Measurements from ENCODE around the gene EML4. TPM values are rescaled to one million over a fixed set of nuclear protein-coding genes. Genes with fewer than 3 reads are reported as not detected.

The EML4 gene
- total RNA-seq, 1 donor from 2014 or later, result 43.0 TPM

DNA sequence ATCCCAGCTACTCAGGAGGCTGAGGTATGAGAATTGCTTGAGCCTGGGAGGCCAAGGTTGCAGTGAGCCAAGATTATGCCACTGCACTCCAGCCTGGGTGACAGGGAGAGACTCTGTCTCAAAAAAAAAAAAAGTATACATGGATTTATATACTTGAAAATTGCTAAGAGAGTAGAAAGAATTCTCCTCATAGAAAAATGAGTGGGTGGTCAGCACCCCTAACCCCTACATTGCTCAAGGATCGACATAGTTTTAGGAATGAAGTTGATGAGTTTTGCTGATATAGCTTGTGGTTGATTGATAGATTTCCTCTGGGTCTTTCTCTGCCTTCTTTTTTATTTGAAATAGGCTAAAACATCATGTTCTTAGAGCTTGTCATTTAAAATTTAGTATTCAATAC is 58.9 kb downstream of the EML4 start:
- Mint-ChIP-seq H3K27me3 (ENCODE audit: low read depth) (no peaks in the 10 kb centered on the region), H3K27ac (no peak overlapping the region), H3K4me1 (ENCODE audit: low read depth) (peaks cover 34% of the 10 kb centered on the region), H3K9me3 (no peaks in the 10 kb centered on the region), H3K4me3 (ENCODE audit: low read depth) (no peak overlapping the region), H3K36me3 (ENCODE audit: low read depth) (peaks cover 7% of the 10 kb centered on the region)
- intact Hi-C loops (cut with micrococcal nuclease), result no loop called here
- no peak for DNase-seq (ENCODE audit: low spot score)

DNA sequence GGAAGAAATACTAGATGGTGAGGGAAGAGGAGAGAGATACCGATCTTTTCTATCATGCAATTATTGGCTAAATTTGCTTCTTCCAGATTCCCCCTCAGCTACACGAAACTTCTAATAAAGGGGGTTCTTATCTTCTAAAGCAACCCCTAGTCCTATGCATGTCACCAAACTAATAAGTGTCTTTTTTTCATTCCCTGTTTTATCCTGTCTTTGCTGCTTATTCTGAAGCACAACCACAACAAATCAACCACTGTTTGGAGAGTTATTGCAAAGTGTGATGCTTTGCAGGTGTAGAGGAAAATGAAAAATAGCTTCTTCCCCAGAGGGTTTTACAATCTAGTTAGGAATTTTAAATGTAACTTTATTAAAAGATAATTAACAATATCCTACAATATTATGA is 60.8 kb downstream of the EML4 start:
- Mint-ChIP-seq H3K36me3 (ENCODE audit: low read depth) (peaks cover under 1% of the 10 kb centered on the region), H3K27ac (no peak overlapping the region), H3K27me3 (ENCODE audit: low read depth) (no peaks in the 10 kb centered on the region), H3K4me3 (ENCODE audit: low read depth) (no peak overlapping the region), H3K9me3 (no peaks in the 10 kb centered on the region), H3K4me1 (ENCODE audit: low read depth) (peaks cover 21% of the 10 kb centered on the region)
- DNase-seq (ENCODE audit: low spot score), result no peak
- intact Hi-C loops (cut with micrococcal nuclease), result no loop called here

DNA sequence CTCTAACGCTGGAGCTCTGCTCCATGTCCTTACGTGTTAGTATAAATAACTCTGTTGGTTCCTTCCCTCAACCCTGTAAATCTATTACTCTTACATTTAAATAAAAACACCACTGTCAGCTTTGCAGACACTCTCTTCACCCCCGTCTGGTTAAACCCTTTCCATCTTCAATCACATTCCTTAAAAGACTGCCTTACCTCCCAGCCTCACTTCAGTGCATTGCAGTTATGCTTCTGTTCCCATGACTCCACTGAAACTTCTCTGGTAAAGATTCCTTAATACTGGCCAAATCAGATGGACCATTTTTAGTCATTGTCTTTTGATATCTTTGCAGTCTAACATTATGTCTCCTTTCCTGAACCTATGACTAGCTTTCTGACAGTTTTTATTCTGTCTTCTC is 61.7 kb downstream of the EML4 start:
- Mint-ChIP-seq H3K36me3 (ENCODE audit: low read depth) (no peaks in the 10 kb centered on the region), H3K9me3 (no peaks in the 10 kb centered on the region), H3K4me1 (ENCODE audit: low read depth) (peaks cover 20% of the 10 kb centered on the region), H3K27me3 (ENCODE audit: low read depth) (no peaks in the 10 kb centered on the region), H3K27ac (no peak overlapping the region), H3K4me3 (ENCODE audit: low read depth) (no peak overlapping the region)
- DNase-seq (ENCODE audit: low spot score), result no peak
- intact Hi-C loops (cut with micrococcal nuclease), result no loop called here

DNA sequence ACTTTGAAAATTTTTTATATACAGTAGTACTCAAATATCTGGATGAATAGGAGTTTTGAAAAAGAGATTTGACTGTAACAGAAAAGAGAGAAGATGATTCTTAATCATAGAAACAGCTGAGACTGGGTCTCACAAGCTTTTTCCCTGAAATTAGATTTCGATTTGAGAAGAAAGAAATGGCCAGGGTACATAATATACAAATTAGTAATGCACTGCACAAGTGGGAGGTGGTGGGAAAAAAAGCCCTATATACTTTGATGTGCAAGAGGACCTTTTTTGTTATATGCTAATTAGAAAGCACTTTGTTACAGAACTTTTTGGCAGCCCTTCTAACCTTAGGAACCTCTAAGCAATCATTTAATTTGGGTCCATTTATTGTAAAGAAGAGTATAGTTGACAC is 62.9 kb downstream of the EML4 start:
- Mint-ChIP-seq H3K27me3 (ENCODE audit: low read depth) (no peaks in the 10 kb centered on the region), H3K27ac (no peak overlapping the region), H3K4me1 (ENCODE audit: low read depth) (peaks cover 18% of the 10 kb centered on the region), H3K36me3 (ENCODE audit: low read depth) (no peaks in the 10 kb centered on the region), H3K4me3 (ENCODE audit: low read depth) (no peak overlapping the region), H3K9me3 (no peaks in the 10 kb centered on the region)
- no peak for DNase-seq (ENCODE audit: low spot score)
- intact Hi-C loops (cut with micrococcal nuclease), result no loop called here

DNA sequence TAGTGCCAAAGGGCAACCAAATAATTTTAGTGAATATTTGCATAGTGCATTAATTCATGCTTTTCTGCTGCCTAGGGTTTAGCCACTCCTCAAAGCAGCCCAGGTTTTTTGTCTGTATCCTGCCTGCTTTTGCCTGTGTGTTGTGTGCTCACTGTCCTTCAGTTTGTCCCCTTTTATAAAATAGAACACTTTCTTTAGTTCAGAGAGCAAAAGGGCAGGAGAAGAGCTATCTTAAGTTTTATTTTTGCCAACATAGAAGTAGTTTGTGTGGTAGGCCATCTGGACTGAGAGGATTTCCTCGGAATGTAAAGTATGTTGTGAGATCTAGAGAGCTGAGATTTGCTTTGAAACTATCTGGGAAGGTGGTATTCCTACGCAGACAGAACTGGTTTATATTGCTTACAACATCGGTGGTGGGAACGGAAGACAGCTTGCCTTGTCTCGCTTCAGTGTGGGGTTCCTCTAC is 64.9 kb downstream of the EML4 start:
- DNase-seq (ENCODE audit: low spot score), result no peak
- Mint-ChIP-seq H3K4me1 (ENCODE audit: low read depth) (peaks cover 18% of the 10 kb centered on the region), H3K9me3 (no peaks in the 10 kb centered on the region), H3K27ac (no peak overlapping the region), H3K4me3 (ENCODE audit: low read depth) (no peak overlapping the region), H3K27me3 (ENCODE audit: low read depth) (no peaks in the 10 kb centered on the region), H3K36me3 (ENCODE audit: low read depth) (no peaks in the 10 kb centered on the region)
- intact Hi-C loops (cut with micrococcal nuclease), result no loop called here

GRCh38 chr2:42236911-42237310 is 67.8 kb downstream of the EML4 start:
- intact Hi-C loops (cut with micrococcal nuclease), result no loop called here
- Mint-ChIP-seq H3K4me3 (ENCODE audit: low read depth) (no peak overlapping the region), H3K9me3 (no peaks in the 10 kb centered on the region), H3K27me3 (ENCODE audit: low read depth) (no peaks in the 10 kb centered on the region), H3K4me1 (ENCODE audit: low read depth) (peaks cover 10% of the 10 kb centered on the region), H3K27ac (no peak overlapping the region), H3K36me3 (ENCODE audit: low read depth) (no peaks in the 10 kb centered on the region)
- DNase-seq (ENCODE audit: low spot score), result no peak

- Mint-ChIP-seq H3K4me3 (ENCODE audit: low read depth) (no peak overlapping the region), H3K4me1 (ENCODE audit: low read depth) (peaks cover 10% of the 10 kb centered on the region), H3K36me3 (ENCODE audit: low read depth) (no peaks in the 10 kb centered on the region), H3K9me3 (no peaks in the 10 kb centered on the region), H3K27ac (no peak overlapping the region), H3K27me3 (ENCODE audit: low read depth) (no peaks in the 10 kb centered on the region)
- intact Hi-C loops (cut with micrococcal nuclease), result loop anchor here (1.0 kb wide), 1 partner anchor 142 kb away; no protein-coding TSS in a partner anchor
- DNase-seq (ENCODE audit: low spot score), result no peak
Observed at GRCh38 chr2:42238644-42239288, 69.6 kb downstream of the EML4 start.

DNA sequence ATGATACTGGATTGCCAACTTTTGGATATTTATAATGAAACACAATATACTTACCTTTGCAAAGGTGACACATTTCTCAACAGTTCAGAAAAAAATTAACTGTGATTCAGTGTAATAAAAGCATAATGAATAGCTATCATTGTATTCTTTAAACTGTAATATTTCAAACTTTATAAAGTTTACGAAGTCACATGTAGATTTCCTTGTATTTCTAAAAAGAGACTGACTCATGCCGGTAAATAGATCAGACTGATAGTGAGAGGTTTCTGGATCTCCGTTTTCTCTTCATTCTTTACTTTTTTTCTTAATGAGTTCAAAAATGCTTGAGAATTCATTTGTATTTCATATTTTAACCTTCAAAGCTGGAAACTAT is 70.1 kb downstream of the EML4 start:
- H3K9me3 Mint-ChIP-seq, result no peaks in the 10 kb centered on the region
- no peak overlapping the region for H3K27ac Mint-ChIP-seq
- no peak for DNase-seq (ENCODE audit: low spot score)
- H3K4me3 Mint-ChIP-seq (ENCODE audit: low read depth), result no peak overlapping the region
- no peaks in the 10 kb centered on the region for H3K27me3 Mint-ChIP-seq (ENCODE audit: low read depth)
- H3K4me1 Mint-ChIP-seq (ENCODE audit: low read depth), result peaks cover 10% of the 10 kb centered on the region
- intact Hi-C loops (cut with micrococcal nuclease), result no loop called here
- H3K36me3 Mint-ChIP-seq (ENCODE audit: low read depth), result no peaks in the 10 kb centered on the region

DNA sequence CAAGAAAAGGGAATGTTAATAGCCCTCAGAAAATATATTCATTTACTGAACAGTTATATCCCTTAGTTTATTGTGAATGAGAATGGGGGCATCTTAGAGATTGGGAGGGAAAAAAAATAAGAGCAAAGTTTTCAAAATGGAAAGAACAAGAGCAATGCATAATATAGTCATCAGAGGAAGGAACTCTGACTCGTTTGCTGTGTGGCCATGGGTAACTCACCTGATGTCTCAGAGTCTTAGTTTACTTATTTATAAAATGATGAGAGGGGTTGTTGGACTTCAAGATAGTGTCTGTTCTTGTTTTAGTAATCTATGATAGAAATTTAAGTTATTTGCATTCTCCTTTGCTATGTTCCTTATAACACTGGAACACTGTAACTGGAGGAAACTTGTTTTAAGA is 70.7 kb downstream of the EML4 start:
- Mint-ChIP-seq H3K4me3 (ENCODE audit: low read depth) (no peak overlapping the region), H3K36me3 (ENCODE audit: low read depth) (no peaks in the 10 kb centered on the region), H3K27ac (no peak overlapping the region), H3K9me3 (no peaks in the 10 kb centered on the region), H3K4me1 (ENCODE audit: low read depth) (peaks cover 10% of the 10 kb centered on the region), H3K27me3 (ENCODE audit: low read depth) (no peaks in the 10 kb centered on the region)
- DNase-seq (ENCODE audit: low spot score), result no peak
- intact Hi-C loops (cut with micrococcal nuclease), result no loop called here

DNA sequence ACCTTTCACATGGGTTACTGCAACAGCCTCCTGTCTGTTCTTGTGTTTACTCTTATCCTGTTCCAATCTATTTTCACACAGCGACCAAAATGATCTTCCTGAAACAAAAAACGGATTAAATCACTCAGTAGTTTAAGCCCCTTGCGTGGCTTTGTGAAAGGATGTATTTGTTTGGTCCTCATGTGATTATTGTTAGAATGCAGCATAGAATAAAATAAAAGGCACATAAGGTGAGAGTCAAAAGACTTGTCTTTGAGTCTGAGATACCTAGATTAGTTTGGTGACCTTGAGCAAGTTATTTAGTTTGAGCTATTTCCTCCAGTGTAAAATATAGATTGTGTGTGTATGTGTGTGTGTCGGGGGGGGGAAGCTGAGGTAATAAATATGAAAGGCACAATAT is 72.4 kb downstream of the EML4 start:
- no peaks in the 10 kb centered on the region for H3K9me3 Mint-ChIP-seq
- H3K27ac Mint-ChIP-seq, result no peak overlapping the region
- DNase-seq (ENCODE audit: low spot score), result no peak
- H3K4me3 Mint-ChIP-seq (ENCODE audit: low read depth), result no peak overlapping the region
- peaks cover 8% of the 10 kb centered on the region for H3K36me3 Mint-ChIP-seq (ENCODE audit: low read depth)
- H3K27me3 Mint-ChIP-seq (ENCODE audit: low read depth), result no peaks in the 10 kb centered on the region
- intact Hi-C loops (cut with micrococcal nuclease), result no loop called here
- peaks cover 8% of the 10 kb centered on the region for H3K4me1 Mint-ChIP-seq (ENCODE audit: low read depth)

DNA sequence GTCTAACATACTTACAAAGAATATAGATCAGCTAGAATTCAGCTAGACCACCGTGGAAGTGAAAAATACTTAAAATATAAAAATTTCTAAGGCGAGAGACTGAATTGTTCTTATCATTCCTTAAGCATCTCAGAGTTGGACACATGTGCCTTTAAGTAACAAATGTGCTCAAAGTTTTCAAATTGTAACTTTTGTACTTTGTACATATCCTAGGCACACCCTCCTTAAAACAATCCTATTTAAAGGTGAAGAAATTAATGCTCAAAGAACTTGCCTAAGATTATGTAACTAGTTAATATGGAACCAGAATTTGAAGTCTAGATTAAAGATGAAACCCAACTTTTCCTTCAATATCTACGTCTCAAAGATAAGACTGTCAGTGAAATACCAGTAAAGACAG is 74.1 kb downstream of the EML4 start:
- no peak for DNase-seq (ENCODE audit: low spot score)
- Mint-ChIP-seq H3K9me3 (no peaks in the 10 kb centered on the region), H3K4me1 (ENCODE audit: low read depth) (peaks cover 5% of the 10 kb centered on the region), H3K4me3 (ENCODE audit: low read depth) (no peak overlapping the region), H3K27ac (no peak overlapping the region), H3K36me3 (ENCODE audit: low read depth) (peaks cover 17% of the 10 kb centered on the region), H3K27me3 (ENCODE audit: low read depth) (no peaks in the 10 kb centered on the region)
- intact Hi-C loops (cut with micrococcal nuclease), result no loop called here

GRCh38 chr2:42244520-42244919 is 75.4 kb downstream of the EML4 start:
- Mint-ChIP-seq H3K4me3 (ENCODE audit: low read depth) (no peak overlapping the region), H3K9me3 (no peaks in the 10 kb centered on the region), H3K36me3 (ENCODE audit: low read depth) (peaks cover 17% of the 10 kb centered on the region), H3K4me1 (ENCODE audit: low read depth) (peaks cover 3% of the 10 kb centered on the region), H3K27ac (no peak overlapping the region), H3K27me3 (ENCODE audit: low read depth) (no peaks in the 10 kb centered on the region)
- intact Hi-C loops (cut with micrococcal nuclease), result no loop called here
- DNase-seq (ENCODE audit: low spot score), result no peak

GRCh38 chr2:42245396-42245795 is 76.2 kb downstream of the EML4 start:
- intact Hi-C loops (cut with micrococcal nuclease), result no loop called here
- H3K27me3 Mint-ChIP-seq (ENCODE audit: low read depth), result no peaks in the 10 kb centered on the region
- no peak for DNase-seq (ENCODE audit: low spot score)
- H3K9me3 Mint-ChIP-seq, result no peaks in the 10 kb centered on the region
- no peak overlapping the region for H3K4me3 Mint-ChIP-seq (ENCODE audit: low read depth)
- H3K27ac Mint-ChIP-seq, result no peak overlapping the region
- H3K36me3 Mint-ChIP-seq (ENCODE audit: low read depth), result peaks cover 24% of the 10 kb centered on the region
- peaks cover 2% of the 10 kb centered on the region for H3K4me1 Mint-ChIP-seq (ENCODE audit: low read depth)

- intact Hi-C loops (cut with micrococcal nuclease), result no loop called here
- H3K4me3 Mint-ChIP-seq (ENCODE audit: low read depth), result no peak overlapping the region
- no peak for DNase-seq (ENCODE audit: low spot score)
- H3K9me3 Mint-ChIP-seq, result no peaks in the 10 kb centered on the region
- no peaks in the 10 kb centered on the region for H3K27me3 Mint-ChIP-seq (ENCODE audit: low read depth)
- H3K27ac Mint-ChIP-seq, result no peak overlapping the region
- peaks cover 8% of the 10 kb centered on the region for H3K4me1 Mint-ChIP-seq (ENCODE audit: low read depth)
- H3K36me3 Mint-ChIP-seq (ENCODE audit: low read depth), result peaks cover 29% of the 10 kb centered on the region
Observed at GRCh38 chr2:42246562-42246961, 77.4 kb downstream of the EML4 start.

Data from activated T-helper 2 cell treated with anti-CD3 and anti-CD28 coated beads, Interferon-gamma antibody, Interleukin-2, Interleukin-4, amounts not matched to agents 10 μg/mL and 5 μg/mL and 100 μg/mL, durations not matched to agents 14 hours and 24 hours and 36 hours (primary cell).